Tibial nerve (tissue), 3 donors: ENCODE measurements around the gene GINS3.

Experiments
- CTCF ChIP-seq, 5 experiments: fragments of 200-600 bp in 3 of 5; fragments of 450-650 bp in 2 of 5; sonication (generic) in 3 of 5; IDR thresholded peaks; one replicate each; pipeline ENCODE4 v1.5.1; 2016 to 2019; ENCODE audit warnings: antibody characterized with exemption in 5 of 5, mild to moderate bottlenecking in 3 of 5, moderate library complexity in 2 of 5
- POLR2A ChIP-seq, 2 donors: fragments of 450-650 bp; IDR thresholded peaks; one replicate each; pipeline ENCODE4 v1.6.1; 2017; ENCODE audit warnings: antibody characterized with exemption in 2 of 2, mild to moderate bottlenecking in 2 of 2, moderate library complexity in 2 of 2

DNA sequence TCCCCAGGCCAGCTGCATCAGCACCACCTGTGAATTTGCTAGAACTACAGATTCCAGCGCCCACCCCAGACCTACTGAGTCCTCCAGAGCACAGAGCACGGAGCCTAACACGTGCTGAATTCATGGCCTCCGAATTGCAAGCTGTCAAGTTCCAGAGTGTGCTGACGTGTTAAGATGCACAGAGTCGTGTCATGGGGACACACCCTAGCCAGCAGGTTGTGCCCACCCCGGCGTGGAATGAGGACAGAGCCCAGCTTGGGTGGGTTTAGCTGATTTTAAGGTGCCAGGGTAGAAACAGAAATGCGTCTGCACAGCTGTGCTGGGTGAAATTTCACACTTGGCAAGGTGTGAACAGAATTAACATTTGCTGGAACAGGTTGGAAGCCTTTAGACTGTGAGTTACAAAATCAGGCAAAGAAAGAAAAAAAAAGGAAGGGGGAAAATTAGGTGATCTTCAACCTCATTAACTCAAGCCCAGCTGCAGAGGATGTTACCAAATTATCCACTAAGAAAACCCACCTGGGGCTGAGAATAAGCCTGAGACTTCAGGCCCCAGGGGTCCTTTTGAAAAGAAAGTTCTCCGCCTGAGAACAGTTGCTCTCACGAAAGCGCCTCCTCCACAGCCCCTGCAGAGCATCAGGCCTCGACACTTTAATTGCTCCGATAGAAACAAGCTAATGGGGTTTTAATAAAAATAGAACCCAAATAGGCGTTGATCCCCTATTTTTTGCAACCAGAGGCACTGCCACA, 27.1 kb downstream of the GINS3 start:
- no peak for TF ChIP-seq CTCF (IDR thresholded peaks at IDR 0.05)
- no peak for TF ChIP-seq POLR2A (IDR thresholded peaks at IDR 0.05)
